HG02938 (cell line): ENCODE data around the gene ANKRD40.
"Not testable (repeated sequence)": the region's sequence is repeated elsewhere in the genome, so short reads cannot be mapped to it uniquely, and the experiment has no call there.

Experiments used
- ATAC-seq: cut with Tn5 transposase; IDR thresholded peaks from one replicate; pipeline ENCODE4 v1.9.1; 2021; ENCODE audit warnings: mild to moderate bottlenecking, moderate library complexity; ENCODE audit not compliant: unreplicated experiment

ANKRD40 gene

GRCh38 chr17:50715471-50715870, 7.8 kb upstream of the ANKRD40 start:
- no peak for ATAC-seq

- no peak for ATAC-seq
Observed at GRCh38 chr17:50712641-50713040, 4.9 kb upstream of the ANKRD40 start.

- ATAC-seq = no peak
Observed at GRCh38 chr17:50710650-50711049, 2.9 kb upstream of the ANKRD40 start.

- no peak for ATAC-seq
Observed at GRCh38 chr17:50710025-50710424, 2.3 kb upstream of the ANKRD40 start.

GRCh38 chr17:50709053-50709452, 1.3 kb upstream of the ANKRD40 start:
- not testable (repeated sequence) for ATAC-seq

- no peak for ATAC-seq
Observed at GRCh38 chr17:50708050-50709000, 611 bp upstream of the ANKRD40 start.

GRCh38 chr17:50703162-50703561, 4.6 kb downstream of the ANKRD40 start:
- ATAC-seq = no peak

GRCh38 chr17:50699410-50699809, 8.3 kb downstream of the ANKRD40 start:
- ATAC-seq = no peak

GRCh38 chr17:50697663-50698272, 9.9 kb downstream of the ANKRD40 start:
- no peak for ATAC-seq

GRCh38 chr17:50697062-50697461, 10.7 kb downstream of the ANKRD40 start:
- no peak for ATAC-seq

GRCh38 chr17:50696365-50696879, 11.3 kb downstream of the ANKRD40 start:
- no peak for ATAC-seq

GRCh38 chr17:50693036-50693682, 14.6 kb downstream of the ANKRD40 start:
- ATAC-seq = no peak

GRCh38 chr17:50692448-50693035, 15.2 kb downstream of the ANKRD40 start:
- no peak for ATAC-seq

GRCh38 chr17:50691550-50692447, 15.9 kb downstream of the ANKRD40 start:
- no peak for ATAC-seq

- no peak for ATAC-seq
Observed at GRCh38 chr17:50690887-50691549, 16.7 kb downstream of the ANKRD40 start.

- no peak for ATAC-seq
Observed at GRCh38 chr17:50689956-50690886, 17.5 kb downstream of the ANKRD40 start.

GRCh38 chr17:50689251-50689650, 18.5 kb downstream of the ANKRD40 start:
- ATAC-seq = no peak

GRCh38 chr17:50688245-50688644, 19.5 kb downstream of the ANKRD40 start:
- no peak for ATAC-seq
